Measurements from ENCODE around the gene TRAK2. TPM values are rescaled to one million over a fixed set of nuclear protein-coding genes. Genes with fewer than 3 reads are reported as not detected.

TRAK2 gene
- total RNA-seq: 32.4 and 36.8 TPM in 2 replicates

GRCh38 chr2:201451292-201452057 is at the start of gene TRAK2, which contains the start of gene STRADB:
Gene TRAK2, minus strand, starts transcription at chr2:201451458. Its CDS starts 30,951 bp downstream, at chr2:201420507.
Gene STRADB, plus strand, starts transcription at chr2:201451740. Its CDS starts 3,101 bp downstream, at chr2:201454841.

GRCh38 chr2:201357221-201357620 is 94.0 kb downstream of the TRAK2 start, which contains the start of gene FLACC1:
Gene FLACC1, minus strand, starts transcription at chr2:201357345. Its CDS starts 5,941 bp downstream, at chr2:201351404.

Other genes starting within 250 kb of the TRAK2 start
- gene CASP8, start 190.9 kb downstream of the TRAK2 start, total RNA-seq: 19.1 and 21.5 TPM in 2 replicates
- 0.28 and 0.74 TPM in 2 replicates for gene FLACC1, start 94.1 kb downstream of the TRAK2 start, total RNA-seq
- 37.1 and 44.5 TPM in 2 replicates for gene STRADB, start 282 bp upstream of the TRAK2 start, total RNA-seq
- gene TMEM237, start 192.0 kb upstream of the TRAK2 start, total RNA-seq: 26.0 and 27.7 TPM in 2 replicates
- gene MPP4, start 247.2 kb upstream of the TRAK2 start, total RNA-seq: 0.65 and 1.1 TPM in 2 replicates